ENCODE data around the gene ARL13A.
"Not testable (repeated sequence)": the region's sequence is repeated elsewhere in the genome, so short reads cannot be mapped to it uniquely, and the experiment has no call there.

Gene ARL13A

DNA sequence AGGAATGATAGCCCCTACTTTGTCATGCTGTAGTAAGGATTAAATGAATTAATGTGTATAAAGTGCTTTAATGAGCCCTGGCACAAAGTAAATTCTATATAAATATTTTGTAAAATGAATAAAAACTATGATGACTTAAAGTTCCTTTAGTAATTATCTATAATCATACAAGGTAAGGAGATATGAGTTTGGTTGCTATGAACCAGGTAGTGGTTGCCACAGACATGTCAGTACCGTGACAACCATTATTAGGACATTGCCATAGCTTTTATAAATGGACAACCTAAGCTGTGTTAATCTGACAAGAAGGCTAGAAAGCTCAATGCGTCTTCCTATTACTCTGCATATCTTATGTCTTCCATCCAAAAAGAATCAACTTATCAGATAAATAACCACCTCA is at the start of gene ARL13A:
Gene ARL13A (plus strand): TSS at position 301 of the 400 bp plus-strand sequence. CDS start 3,982 bp downstream, outside the sequence.
- DNase-seq = no peak

DNA sequence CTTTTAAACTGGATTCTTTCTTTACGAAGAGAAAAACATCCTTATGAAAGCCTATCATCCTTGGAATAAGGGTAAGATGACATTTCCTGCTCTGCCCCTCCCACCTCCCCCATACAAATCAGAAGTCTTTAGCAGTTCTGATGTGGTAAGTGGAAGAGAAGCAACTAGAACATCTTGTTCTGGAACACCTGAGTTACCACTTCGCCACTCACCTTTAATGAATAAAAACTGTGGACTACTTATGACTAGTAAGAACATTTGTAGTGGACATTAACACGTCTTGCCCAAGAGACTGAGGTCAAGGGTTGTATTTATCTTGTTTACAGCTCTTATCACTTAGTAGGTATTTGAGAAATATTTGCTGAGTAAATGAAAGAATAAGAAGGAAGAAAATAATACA is 45.1 kb upstream of the ARL13A start:
- DNase-seq = no peak

DNA sequence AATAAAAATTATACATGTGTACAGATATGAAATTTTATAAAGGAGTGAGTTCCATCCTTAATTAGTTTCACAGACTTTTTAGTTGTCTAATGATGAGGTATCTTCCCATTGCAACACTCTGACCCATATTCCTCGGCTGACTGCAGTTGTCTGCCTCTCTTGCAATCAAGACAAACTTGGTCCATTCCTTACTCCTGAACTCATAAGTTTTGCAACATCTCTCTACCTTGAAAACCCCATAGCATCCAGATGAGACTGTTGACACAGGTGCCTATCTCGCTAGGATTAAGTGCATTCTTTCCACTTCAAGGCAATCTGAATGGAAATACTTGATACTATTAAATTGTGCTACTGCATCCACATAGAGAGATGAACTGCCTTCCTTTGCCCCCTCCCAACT is 43.1 kb upstream of the ARL13A start:
- DNase-seq = no peak

DNA sequence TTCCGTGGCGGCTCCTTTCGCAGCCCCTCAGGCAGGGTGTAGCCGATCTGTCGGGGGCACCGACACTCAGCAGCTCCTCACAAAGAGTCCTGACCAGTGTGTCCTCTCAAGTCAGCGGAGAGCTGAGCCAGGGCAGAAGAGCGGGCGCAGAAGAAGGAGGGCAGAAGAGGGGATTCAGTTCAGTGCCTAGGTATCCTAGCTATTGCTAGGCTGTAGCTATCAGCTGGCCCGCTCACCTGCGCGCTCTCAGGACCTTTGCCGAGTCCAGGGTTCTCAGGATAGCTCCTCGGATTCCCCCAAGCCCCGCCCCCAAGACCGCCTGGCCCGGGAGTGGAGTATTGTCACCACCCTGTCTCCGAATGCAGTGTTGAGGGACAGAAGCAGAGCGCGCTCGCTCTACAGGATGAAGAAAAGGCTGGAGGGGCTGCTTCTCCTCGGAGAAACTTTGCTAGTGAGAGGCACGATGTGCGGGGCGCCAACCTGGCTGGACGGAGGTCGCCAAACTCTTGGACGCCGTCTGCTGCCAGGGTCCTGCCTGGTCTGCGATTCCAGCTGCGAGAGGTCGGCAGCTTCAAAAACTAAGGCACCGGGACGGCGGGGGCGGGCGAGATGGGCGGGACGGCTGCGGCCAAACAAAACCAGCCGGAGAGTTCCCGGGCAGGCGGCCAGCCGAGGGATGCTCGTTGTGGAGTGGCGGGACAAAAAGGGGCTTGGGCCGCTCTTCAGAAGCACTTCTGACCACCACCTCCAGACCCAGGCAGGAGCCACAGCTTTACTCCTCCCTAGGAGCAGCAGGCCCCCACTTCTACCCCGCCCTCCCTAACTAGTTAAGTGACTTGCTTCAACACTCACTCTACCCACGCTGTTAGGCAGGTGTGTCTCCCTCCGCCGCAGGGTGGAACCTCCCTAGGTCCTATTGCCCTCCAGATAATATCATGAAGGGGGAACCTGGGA is 40.6 kb upstream of the ARL13A start, which contains the start of gene XKRX:
Gene XKRX (minus strand): TSS at position 258 of the 954 bp plus-strand sequence. CDS start 613 bp downstream, outside the sequence.
- DNase-seq = peak; percentile 58

DNA sequence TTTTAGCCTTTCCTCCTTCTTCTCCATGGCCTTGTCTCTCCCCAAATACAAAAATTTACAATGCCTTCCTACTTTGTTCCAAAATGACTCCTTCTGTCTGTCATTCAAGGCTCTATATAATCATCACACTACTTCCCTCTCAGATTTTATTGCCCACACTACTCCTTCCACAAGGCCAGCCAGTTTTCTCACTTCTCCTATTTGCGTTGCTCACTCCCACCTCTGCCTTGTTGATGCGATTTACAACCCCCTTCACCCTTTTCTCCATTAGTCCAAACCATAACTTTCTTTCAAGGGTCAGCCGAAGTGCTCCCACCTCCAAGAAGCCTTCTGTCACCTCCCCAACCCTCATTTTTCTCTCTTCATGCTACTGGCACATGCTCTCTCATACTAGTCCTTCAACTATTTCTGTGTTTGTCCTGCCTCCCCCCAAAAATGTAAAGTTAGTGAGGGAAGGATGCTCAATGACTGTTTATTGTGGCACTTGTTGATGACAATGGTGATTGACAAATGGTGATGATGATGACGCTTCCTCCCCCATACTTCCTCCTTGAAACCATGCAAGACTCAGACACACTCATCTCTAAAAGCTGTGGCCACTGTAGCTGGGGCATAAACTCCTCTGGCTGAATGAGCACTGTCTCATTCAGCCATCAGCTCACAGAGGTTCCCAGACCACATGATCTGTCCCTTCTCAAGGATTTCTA is 38.1 kb upstream of the ARL13A start:
- DNase-seq = no peak

DNA sequence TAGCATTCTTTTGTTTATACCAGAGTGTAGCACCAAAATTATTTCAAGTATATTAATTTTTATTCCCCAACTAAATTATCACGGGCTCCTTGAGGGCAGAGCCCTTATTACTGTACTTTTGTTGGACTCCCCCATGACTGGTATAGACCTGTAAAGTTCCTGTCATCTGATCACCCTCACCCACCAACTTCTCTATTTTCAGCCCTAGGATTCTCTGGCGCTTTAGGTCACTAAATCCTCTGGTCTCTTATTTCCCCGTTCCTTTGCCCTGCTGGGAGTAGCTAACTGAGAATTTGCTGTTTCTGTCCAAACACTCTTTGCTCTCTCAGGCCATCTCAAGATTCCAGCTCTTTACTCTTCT is 37.6 kb upstream of the ARL13A start:
- no peak for DNase-seq

DNA sequence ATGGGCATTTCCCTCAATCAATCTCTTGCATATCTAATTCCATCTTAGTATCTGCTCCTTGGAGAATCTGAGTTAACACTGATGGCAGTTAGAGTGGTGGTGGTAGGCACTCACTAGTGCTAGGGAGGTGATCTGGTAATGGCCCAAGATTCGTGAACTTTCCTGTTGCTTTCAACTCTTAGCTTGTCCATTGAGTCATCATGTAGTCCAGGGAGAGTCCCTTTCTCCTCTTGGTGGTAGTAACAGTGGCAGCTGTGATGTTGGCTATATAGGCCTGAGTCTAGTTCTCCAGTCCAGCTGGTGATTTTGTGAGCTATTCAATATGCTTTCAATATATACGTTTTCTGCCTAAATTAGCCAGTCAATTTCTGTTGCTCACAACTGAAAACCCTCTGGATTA is 33.7 kb upstream of the ARL13A start:
- no peak for DNase-seq

DNA sequence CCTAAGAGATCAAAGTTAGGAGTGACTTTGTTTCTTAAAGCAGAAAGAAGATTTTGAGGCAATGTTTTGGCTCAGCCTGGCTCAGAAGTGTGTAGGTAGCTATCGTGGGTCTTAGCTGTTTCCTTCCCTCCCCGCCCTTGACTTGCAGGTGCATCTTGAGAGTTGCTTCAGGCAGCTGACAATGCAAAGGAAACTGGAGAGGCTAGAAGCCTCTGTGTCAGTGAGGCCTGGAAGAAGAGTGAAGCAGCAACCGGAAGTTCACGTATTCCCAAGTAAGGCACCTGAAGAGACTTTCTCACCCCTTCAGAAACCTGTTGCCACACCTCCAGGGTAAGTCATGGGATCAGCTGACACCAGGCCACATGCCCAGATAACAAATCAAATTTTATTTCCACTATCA is 30.2 kb upstream of the ARL13A start:
- no peak for DNase-seq

DNA sequence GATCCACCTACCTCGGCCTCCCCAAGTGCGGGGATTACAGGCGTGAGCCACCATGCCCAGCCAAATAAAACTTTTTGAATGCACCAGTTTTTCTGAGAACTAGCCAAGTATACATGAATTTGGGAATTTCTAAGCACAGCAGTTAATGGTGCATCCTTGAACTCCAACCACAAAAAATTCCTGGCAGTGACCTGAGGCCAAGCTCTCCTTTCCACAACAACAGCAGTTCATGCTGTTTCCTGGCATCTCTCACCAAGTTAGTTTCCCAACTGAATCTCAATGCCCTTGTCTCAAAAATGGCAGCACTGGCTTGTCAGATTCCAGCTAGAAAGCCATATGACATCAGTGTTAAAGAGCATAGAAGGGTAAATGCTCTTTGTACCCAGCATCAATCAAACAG is 24.9 kb upstream of the ARL13A start:
- no peak for DNase-seq

DNA sequence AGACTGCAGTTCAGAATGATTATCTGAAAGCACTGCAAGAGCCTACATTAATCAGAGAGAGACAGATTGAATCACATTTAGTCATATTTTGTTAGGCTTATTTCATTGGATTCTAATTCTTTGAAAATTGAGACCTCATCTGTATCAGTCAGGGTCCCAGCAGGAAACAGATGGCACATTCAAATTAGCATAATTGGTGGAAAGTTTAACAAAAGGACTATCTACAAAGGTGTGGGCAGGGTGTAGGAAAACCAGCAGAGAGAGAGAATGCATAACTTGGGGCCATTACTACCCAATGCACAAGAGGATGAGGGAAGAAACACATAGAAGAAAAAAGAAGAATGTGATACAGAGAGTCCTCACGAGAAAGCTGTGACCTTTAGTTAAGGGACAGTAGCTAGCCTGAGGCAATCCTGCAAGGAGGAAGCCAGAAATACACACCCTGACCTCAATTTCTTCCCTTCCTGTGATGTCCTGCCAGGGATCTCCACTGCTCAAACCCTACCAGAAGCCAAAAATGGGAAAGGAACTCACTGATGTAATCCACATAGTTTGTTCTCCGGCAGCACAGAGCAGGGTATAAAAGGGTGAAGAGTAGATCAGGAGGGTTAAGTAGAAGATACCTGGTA is 23.1 kb upstream of the ARL13A start:
- no peak for DNase-seq

DNA sequence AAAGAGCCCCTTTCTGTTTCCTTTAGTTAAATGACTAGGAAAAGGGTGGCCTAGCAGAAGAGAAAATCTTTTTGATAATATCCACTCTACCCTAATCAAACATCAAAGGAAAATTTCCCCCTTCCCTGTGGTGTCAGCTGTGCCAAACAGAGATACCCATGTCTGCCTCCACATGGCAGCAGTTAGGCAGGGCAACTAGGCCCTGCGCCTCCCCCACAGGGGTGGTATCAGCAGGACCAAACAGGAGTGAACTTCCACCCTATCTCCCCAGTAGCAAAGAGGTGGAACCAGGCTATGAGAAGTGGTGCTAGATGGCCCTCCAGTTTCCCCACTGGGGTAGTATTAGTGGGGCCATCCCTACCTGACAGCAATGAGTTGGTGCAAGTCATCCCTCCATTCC is 21.0 kb upstream of the ARL13A start:
- DNase-seq = no peak

DNA sequence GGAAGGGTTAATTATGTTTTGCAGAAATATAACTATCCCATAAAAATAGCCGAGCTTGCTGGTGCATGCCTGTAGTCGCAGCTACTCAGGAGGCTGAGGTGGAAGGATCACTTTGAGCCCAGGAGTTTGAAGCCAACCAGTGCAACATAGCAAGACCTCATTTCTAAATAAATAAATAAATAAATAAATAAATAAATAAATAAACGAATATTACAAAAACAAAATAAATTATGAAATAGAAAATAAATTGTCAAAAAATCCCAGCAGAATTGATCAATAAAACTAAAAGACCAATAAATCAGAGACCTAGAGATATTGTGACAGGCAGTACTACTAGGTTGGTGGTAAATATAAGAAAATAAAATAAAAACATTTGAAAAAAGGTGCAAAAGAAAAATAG is 6.7 kb upstream of the ARL13A start:
- DNase-seq = no peak

DNA sequence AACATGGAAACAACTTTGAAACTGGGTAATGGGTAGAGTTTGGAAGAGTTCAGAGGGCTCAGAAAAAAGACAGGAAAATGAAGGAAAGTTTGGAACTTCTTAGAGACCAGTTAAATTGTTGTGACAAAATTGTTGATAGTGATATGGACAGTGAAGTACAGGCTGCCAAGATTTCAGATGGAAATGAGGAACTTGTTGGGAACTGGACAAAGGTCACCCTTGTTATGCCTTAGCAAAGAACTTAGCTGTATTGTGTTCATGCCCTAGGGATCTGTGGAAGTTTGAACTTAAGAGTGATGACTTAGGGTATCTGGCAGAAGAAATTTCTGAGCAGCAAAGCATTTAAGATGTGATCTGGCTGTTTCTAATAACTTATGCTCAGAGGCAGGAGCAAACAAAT is 5.1 kb upstream of the ARL13A start:
- no peak for DNase-seq

DNA sequence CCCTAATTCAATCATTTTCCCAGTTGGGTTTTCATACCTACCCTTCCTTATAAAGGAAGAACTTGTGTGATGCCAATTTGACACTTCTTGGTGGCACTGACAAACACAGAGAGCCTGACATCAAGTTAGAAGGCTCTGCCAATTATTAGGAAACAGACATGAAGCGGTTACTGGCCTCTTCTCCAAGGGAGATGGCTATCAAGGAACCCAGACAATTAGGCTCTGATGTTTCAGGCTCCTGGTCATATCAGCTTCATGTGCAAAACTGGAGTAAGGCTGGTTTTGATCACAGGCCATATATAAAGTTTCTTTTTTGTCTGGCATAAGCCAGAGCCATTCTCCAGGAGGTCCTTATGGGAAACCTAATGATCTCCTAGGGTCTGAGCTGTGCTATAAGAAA is 428 bp downstream of the ARL13A start:
- DNase-seq = no peak

DNA sequence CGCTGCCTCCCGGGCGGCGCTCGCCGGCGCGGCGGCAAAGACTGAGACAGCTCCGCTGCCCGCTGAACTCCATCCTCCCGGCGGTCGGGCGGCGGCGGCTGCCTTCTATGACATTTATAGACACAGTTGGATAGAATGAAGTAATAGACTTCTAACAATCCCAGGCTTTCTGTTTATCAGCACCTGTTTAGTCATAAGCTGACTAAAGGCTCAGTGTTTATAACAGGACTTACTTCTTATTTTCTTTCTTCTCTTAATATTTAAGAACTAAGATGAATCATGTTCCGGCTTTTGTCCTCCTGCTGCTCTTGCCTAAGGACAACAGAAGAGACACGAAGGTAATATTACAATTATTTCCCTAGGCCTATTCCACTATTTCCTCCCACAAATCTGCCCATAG is 3.9 kb downstream of the ARL13A start:
- DNase-seq = no peak

DNA sequence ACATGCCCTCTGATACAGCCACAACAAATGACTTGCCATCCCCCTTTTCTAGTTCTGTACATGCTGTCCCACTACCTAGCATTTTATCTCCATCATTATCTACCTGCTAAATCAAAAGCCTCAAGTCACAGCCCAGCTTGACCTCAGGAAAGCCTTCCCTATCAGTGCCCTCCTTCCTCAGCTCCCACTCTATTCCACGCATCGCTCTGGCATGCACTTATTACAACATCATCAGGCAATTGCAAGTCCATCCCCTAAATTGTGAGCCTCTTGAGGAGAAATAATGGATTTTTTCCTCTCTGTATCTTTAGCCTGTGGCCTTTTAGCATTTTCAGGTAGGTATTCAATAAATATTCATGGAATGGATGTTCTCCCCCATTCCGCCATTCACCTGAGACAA is 5.7 kb downstream of the ARL13A start:
- no peak for DNase-seq

DNA sequence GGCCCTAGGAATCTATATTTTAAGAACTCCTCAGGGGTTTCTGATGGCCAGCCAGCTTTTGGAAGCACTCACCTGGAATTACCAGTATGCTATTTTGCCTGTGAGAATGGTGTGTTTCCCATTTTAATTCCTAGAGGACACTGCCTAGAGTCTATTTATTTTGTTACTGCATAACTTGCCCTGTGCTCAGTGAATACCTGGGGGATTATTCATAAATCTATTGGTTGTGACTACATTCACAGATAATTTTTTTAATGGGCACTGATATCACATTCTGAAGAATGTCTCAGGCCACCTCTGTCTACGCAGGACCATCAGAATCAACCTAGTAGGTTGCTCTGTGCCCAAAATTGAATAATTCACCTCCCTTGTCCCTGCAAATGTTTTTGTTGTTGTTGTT is 6.7 kb downstream of the ARL13A start:
- DNase-seq = no peak

DNA sequence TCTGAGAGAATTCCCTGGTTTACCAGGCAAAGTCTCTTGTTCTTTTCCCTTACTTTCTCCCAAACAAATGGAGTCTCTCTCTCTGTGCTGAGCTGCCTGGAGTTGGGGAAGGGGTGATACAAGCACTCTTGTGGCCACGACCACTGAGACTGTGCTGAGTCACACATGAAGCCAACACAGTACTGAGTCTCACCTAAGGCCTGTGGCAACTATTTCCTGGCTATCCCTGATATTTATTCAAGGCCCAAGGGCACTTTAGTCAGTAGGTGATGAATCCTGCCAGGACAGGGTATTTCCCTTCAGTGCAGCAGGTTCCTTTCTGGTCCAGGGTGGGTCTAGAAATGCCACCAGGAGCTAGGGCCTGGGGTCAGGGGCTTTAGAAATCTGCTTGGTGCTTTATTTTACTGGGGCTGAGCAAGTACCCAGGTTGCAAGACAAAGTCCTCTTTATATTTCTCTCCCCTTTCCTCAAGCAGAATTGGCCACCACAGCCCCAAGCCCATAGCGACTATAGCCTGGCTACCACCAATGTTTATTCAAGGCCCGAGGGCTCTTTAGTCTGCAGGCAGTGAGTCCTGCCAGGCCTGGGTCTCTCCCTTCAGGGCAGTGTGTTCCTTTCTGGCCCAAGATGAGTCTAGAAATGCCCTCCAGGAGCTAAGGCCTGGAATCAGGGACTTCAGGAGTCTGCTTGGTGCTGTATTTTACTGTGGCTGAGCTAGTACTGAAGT is 10.5 kb downstream of the ARL13A start:
- peak; percentile 5 for DNase-seq

DNA sequence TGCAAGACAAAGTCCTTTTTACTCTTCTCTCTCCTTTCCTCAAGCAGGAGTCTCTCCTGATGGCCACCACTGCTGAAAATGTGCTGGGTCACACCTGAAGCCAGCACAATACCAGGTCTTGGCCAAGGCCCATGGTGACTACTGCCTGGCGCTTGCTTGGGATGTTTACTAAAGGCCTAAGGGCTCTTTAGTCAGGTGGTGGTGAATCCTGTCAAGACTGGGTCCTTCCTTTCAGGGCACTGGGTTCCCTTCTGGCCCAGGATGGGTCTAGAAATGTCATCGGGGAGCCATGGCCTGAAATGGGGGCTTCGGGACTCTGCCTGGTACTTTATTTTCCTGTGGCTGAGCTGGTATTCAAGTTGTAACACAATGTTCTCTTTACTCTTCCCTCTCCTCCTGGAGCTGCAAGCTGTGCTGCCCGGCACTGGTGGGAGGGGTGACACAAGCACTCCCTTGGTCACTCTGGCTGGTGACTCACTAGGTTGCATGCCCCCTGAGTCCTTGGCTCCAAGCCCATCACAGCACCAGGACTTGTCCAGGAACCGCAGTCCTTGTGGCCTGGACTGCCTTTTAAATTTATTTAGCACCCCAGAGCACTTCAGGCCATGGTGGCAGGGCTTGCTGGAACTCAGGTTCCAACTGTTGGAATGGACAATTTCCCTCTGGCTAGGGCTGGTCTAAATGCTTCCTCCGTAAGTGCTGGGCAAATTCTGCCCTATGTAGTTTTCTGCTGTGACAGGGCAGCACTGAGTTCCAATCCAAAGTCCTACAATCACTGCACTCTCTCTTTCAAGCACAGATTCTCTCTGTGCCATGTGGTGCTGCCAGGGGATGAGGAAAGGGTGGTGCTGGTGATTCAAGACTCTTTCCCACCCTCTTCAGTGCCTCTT is 11.3 kb downstream of the ARL13A start:
- no peak for DNase-seq

DNA sequence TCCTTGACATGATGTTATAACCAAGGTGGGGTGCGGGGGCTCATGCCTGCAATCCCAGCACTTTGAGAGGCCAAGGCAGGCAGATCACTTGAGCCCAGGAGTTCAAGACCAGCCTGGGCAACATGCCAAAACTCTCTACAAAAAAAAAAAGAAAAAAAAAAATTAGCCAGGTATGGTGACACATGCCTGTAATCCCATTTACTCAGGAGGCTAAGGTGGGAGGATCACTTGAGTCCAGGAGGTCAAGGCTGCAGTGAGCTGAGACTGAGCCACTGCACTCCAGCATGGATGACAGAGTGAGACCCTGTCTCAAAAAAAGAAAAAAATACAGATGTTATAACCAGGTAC is 12.0 kb downstream of the ARL13A start:
- not testable (repeated sequence) for DNase-seq

DNA sequence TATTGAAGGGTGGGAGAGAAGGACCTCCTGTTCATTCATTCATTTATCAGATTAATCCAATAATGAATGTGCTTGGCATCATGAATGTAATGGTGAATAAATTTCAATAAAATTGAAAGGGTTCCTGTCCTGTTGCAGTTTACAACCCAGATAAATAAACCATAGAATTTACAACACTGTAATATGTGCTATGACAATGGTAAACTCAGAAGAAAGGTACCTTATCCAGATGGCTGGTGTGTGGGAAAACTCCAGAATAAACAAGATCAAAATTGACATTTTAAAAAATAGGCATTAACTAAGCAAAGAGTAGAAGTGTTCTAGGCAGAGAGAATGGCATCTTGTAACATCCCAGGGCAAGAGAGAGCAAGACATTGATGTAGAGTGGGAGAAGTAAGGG is 15.3 kb downstream of the ARL13A start:
- DNase-seq = no peak

DNA sequence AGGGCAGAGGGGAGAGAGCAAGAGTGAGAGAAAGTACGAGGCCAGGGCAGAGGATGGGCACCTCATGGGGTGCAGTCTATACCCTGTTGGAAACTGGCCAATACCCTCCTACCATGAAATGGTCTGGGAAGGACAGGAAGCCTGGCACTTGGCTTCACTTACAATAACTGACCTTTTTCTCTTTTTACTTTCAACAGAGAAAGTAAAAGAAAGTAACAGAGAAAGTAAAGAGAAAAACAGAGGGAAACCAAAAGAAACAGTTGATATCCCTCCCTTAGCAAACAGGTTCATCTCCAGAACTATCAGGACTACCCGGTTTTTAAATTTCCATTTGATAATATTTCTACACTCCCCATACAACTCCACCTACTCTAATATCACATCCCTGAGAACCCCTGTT is 20.6 kb downstream of the ARL13A start:
- no peak for DNase-seq
